Neural progenitor cell (in vitro differentiated cells): Measurements from ENCODE around the gene SS18L1. TPM values are rescaled to one million over a fixed set of nuclear protein-coding genes. Genes with fewer than 3 reads are reported as not detected.

Experiments
- DNase-seq: peaks from one replicate; pipeline ENCODE4 v3.0.0-alpha.2; 2016; ENCODE audit warnings: low spot score
- H2AFZ ChIP-seq: fragments of 200-600 bp; sonication (generic); replicated peaks from 2 replicates; pipeline ENCODE4 v1.6.1; 2016; ENCODE audit warnings: antibody characterized with exemption
- H3F3A ChIP-seq: fragments of 200-600 bp; sonication (generic); 2 replicates; pipeline ENCODE4 v1.6.1; 2016; ENCODE audit warnings: antibody characterized with exemption, low read depth
- H3K27ac ChIP-seq: fragments of 200-600 bp; sonication (generic); 2 replicates; pipeline ENCODE4 v1.5.1; 2016; ENCODE audit warnings: mild to moderate bottlenecking
- H3K27me3 ChIP-seq: fragments of 200-600 bp; sonication (generic); 2 replicates; pipeline ENCODE4 v1.6.1; 2016; ENCODE audit warnings: mild to moderate bottlenecking, moderate library complexity
- H3K36me3 ChIP-seq: fragments of 200-600 bp; sonication (generic); 2 replicates; pipeline ENCODE4 v1.5.1; 2016
- H3K4me1 ChIP-seq: fragments of 200-600 bp; sonication (generic); 2 replicates; pipeline ENCODE4 v1.6.1; 2016; ENCODE audit warnings: mixed run types
- H3K4me2 ChIP-seq: fragments of 200-600 bp; sonication (generic); 2 replicates; pipeline ENCODE4 v1.6.1; 2016
- H3K4me3 ChIP-seq: fragments of 200-600 bp; sonication (generic); 2 replicates; pipeline ENCODE4 v1.5.1; 2016
- H3K79me2 ChIP-seq: fragments of 200-600 bp; sonication (generic); 2 replicates; pipeline ENCODE4 v1.6.1; 2016; ENCODE audit warnings: low read depth
- H3K9ac ChIP-seq: fragments of 200-600 bp; sonication (generic); 2 replicates; pipeline ENCODE4 v1.6.1; 2016
- H3K9me3 ChIP-seq: fragments of 200-600 bp; sonication (generic); 2 replicates; pipeline ENCODE4 v1.5.1; 2016; ENCODE audit warnings: low read depth
- H4K20me1 ChIP-seq: fragments of 200-600 bp; sonication (generic); 2 replicates; pipeline ENCODE4 v1.6.1; 2016; ENCODE audit warnings: low read depth
- H3K27ac Mint-ChIP-seq: 3 replicates; pipeline ENCODE4 v1.8.0; 2021; ENCODE audit warnings: mixed read lengths
- H3K27me3 Mint-ChIP-seq: 2 replicates; pipeline ENCODE4 v1.8.0; 2022; ENCODE audit warnings: low read depth, mild to moderate bottlenecking, inconsistent platforms, moderate library complexity, mixed read lengths; ENCODE audit not compliant: insufficient read depth
- H3K36me3 Mint-ChIP-seq: 3 replicates; pipeline ENCODE4 v1.8.0; 2021; ENCODE audit warnings: mixed read lengths
- H3K4me1 Mint-ChIP-seq: 3 replicates; pipeline ENCODE4 v1.8.0; 2021; ENCODE audit warnings: mixed read lengths
- H3K4me3 Mint-ChIP-seq: 3 replicates; pipeline ENCODE4 v1.8.0; 2021; ENCODE audit warnings: mild to moderate bottlenecking, moderate library complexity, mixed read lengths
- H3K9me3 Mint-ChIP-seq: 3 replicates; pipeline ENCODE4 v1.8.0; 2020; ENCODE audit warnings: mixed read lengths
- CTCF ChIP-seq: fragments of 200-600 bp; sonication (generic); IDR thresholded peaks from 2 replicates; pipeline ENCODE4 v1.5.1; 2017; ENCODE audit warnings: antibody characterized with exemption, mild to moderate bottlenecking
- EZH2 ChIP-seq: fragments of 200-600 bp; sonication (generic); IDR thresholded peaks from 2 replicates; pipeline ENCODE4 v1.6.1; 2017; ENCODE audit warnings: antibody characterized with exemption, mild to moderate bottlenecking, moderate library complexity
- EZH2phosphoT487 ChIP-seq: fragments of 200-600 bp; sonication (generic); IDR thresholded peaks from 2 replicates; pipeline ENCODE4 v1.6.1; 2017; ENCODE audit warnings: antibody characterized with exemption
- total RNA-seq: library from RNA; depleted of rRNA; stranded (reverse); fragments of >200 nt; gene quantifications from 2 replicates; pipeline ENCODE4 v1.2.3, GENCODE V29; 2015; ENCODE audit warnings: low replicate concordance

SS18L1 gene
- total RNA-seq, 1 donor from 2014 or later: 25.5 TPM

- H3K4me3 ChIP-seq: no peak overlapping the region
- no peak overlapping the region for H3K27ac ChIP-seq
- H3K4me1 ChIP-seq: peaks cover 7% of the 10 kb centered on the region
- peaks cover 11% of the 10 kb centered on the region for H3K36me3 Mint-ChIP-seq
- H3K9ac ChIP-seq: no peak overlapping the region
- peaks cover 37% of the 10 kb centered on the region for H3K79me2 ChIP-seq
- no peak for DNase-seq
- no peaks in the 10 kb centered on the region for H3K36me3 ChIP-seq
- no peaks in the 10 kb centered on the region for H3K9me3 Mint-ChIP-seq
- peaks cover 40% of the 10 kb centered on the region for H4K20me1 ChIP-seq
- no peak for TF ChIP-seq CTCF
- no peak for TF ChIP-seq EZH2
- no peak for TF ChIP-seq EZH2phosphoT487
- H3K4me1 Mint-ChIP-seq: peaks cover 11% of the 10 kb centered on the region
- H3K27ac Mint-ChIP-seq: no peak overlapping the region
- no peaks in the 10 kb centered on the region for H3K9me3 ChIP-seq
- H3K4me3 Mint-ChIP-seq: peak overlapping the region; percentile 27
- H3K27me3 Mint-ChIP-seq: peaks cover 6% of the 10 kb centered on the region
- H3K27me3 ChIP-seq: no peaks in the 10 kb centered on the region
- H3F3A ChIP-seq: no peaks in the 10 kb centered on the region
- no peak overlapping the region for H3K4me2 ChIP-seq
- H2AFZ ChIP-seq: no peak overlapping the region
These were observed 16.7 kb downstream of the SS18L1 start for GRCh38 chr20:62160253-62160652.

- no peaks in the 10 kb centered on the region for H3K36me3 ChIP-seq
- no peak overlapping the region for H2AFZ ChIP-seq
- H3K9me3 ChIP-seq: no peaks in the 10 kb centered on the region
- H3K4me1 ChIP-seq: peaks cover 7% of the 10 kb centered on the region
- Mint-ChIP-seq H3K4me1 (peaks cover 5% of the 10 kb centered on the region), H3K4me3 (no peak overlapping the region), H3K36me3 (peaks cover 9% of the 10 kb centered on the region), H3K9me3 (no peaks in the 10 kb centered on the region), H3K27me3 (peaks cover 3% of the 10 kb centered on the region), H3K27ac (peak overlapping the region; percentile 74)
- no peak for TF ChIP-seq CTCF
- TF ChIP-seq EZH2phosphoT487: no peak
- no peak for TF ChIP-seq EZH2
- peaks cover 34% of the 10 kb centered on the region for H4K20me1 ChIP-seq
- no peak overlapping the region for H3K9ac ChIP-seq
- DNase-seq: no peak
- H3K27ac ChIP-seq: no peak overlapping the region
- peaks cover 31% of the 10 kb centered on the region for H3K79me2 ChIP-seq
- H3K27me3 ChIP-seq: no peaks in the 10 kb centered on the region
- H3F3A ChIP-seq: no peaks in the 10 kb centered on the region
- H3K4me3 ChIP-seq: no peak overlapping the region
- H3K4me2 ChIP-seq: no peak overlapping the region
These were observed 17.3 kb downstream of the SS18L1 start for GRCh38 chr20:62160876-62161275.

GRCh38 chr20:62161347-62161746 lies 17.8 kb downstream of the SS18L1 start:
- Histone ChIP-seq H3K27ac (no peak overlapping the region), H3K79me2 (peaks cover 26% of the 10 kb centered on the region), H3K9me3 (no peaks in the 10 kb centered on the region), H3F3A (no peaks in the 10 kb centered on the region), H3K36me3 (no peaks in the 10 kb centered on the region), H2AFZ (no peak overlapping the region), H3K4me2 (no peak overlapping the region), H3K27me3 (no peaks in the 10 kb centered on the region), H3K4me1 (peaks cover 5% of the 10 kb centered on the region), H4K20me1 (peaks cover 29% of the 10 kb centered on the region), H3K9ac (no peak overlapping the region), H3K4me3 (no peak overlapping the region)
- DNase-seq: no peak
- Mint-ChIP-seq H3K27ac (no peak overlapping the region), H3K4me1 (no peaks in the 10 kb centered on the region), H3K4me3 (no peak overlapping the region), H3K9me3 (no peaks in the 10 kb centered on the region), H3K36me3 (peaks cover 10% of the 10 kb centered on the region), H3K27me3 (peaks cover 2% of the 10 kb centered on the region)
- TF ChIP-seq CTCF: no peak
- no peak for TF ChIP-seq EZH2phosphoT487
- no peak for TF ChIP-seq EZH2
